ENCODE data around the gene TMPRSS6. TPM values are rescaled to one million over a fixed set of nuclear protein-coding genes. Genes with fewer than 3 reads are reported as not detected.

Gene TMPRSS6
- total RNA-seq, 4 donors from 2014 or later = 0.16 to 4.9 (median 0.41) TPM; not detected in 1

- DNase-seq = no peak
- Histone ChIP-seq H3K27me3 (peaks cover 13% of the 10 kb centered on the region), H3K9me3 (no peaks in the 10 kb centered on the region), H3K36me3 (no peaks in the 10 kb centered on the region), H3K4me3 (no peak overlapping the region), H3K4me1 (no peaks in the 10 kb centered on the region), H3K27ac (no peak overlapping the region)
- WGBS, 2 donors (ENCODE audit: low coverage in 1 of 2) = 51 to 72% methylated on average over 2 to 5 of the region's 6 CpGs
- intact Hi-C loops (cut with DNase I; ENCODE audit: low total_unique reads) = no loop called here
- no peak for TF ChIP-seq EP300 (IDR thresholded peaks at IDR 0.05; ENCODE audit: low read depth)
- TF ChIP-seq POLR2A (IDR thresholded peaks at IDR 0.05) = no peak
- no peak for TF ChIP-seq CTCF (IDR thresholded peaks at IDR 0.05)
- no peak for TF ChIP-seq POLR2AphosphoS5 (IDR thresholded peaks at IDR 0.05)
- in situ Hi-C loops (cut with MboI; ENCODE audit: low pct_ligation_motif_present in 1 of 4, low pct_unique_long_range_greater_than_20kb in 1 of 4, low sequenced_read_pairs in 3 of 4) = no loop called here
Observed at GRCh38 chr22:37092997-37093396, 16.5 kb downstream of the TMPRSS6 start.

GRCh38 chr22:37091994-37092393 lies 17.5 kb downstream of the TMPRSS6 start:
- no peaks in the 10 kb centered on the region for H3K9me3 ChIP-seq
- no peaks in the 10 kb centered on the region for H3K36me3 ChIP-seq
- no peak for DNase-seq
- no peaks in the 10 kb centered on the region for H3K4me1 ChIP-seq
- no peak overlapping the region for H3K27ac ChIP-seq
- intact Hi-C loops (cut with DNase I; ENCODE audit: low total_unique reads) (no loop called here), in situ Hi-C loops (cut with MboI; ENCODE audit: low pct_ligation_motif_present in 1 of 4, low pct_unique_long_range_greater_than_20kb in 1 of 4, low sequenced_read_pairs in 3 of 4) (no loop called here)
- H3K4me3 ChIP-seq = no peak overlapping the region
- TF ChIP-seq POLR2AphosphoS5 (IDR thresholded peaks at IDR 0.05) (no peak), EP300 (IDR thresholded peaks at IDR 0.05; ENCODE audit: low read depth) (no peak), POLR2A (IDR thresholded peaks at IDR 0.05) (no peak), CTCF (IDR thresholded peaks at IDR 0.05) (no peak)
- WGBS, 2 donors (ENCODE audit: low coverage in 1 of 2) = 65 to 100% methylated on average over 2 to 7 of the region's 7 CpGs
- H3K27me3 ChIP-seq = peaks cover 20% of the 10 kb centered on the region

GRCh38 chr22:37090920-37091695 lies 18.4 kb downstream of the TMPRSS6 start:
- TF ChIP-seq POLR2AphosphoS5 (IDR thresholded peaks at IDR 0.05) (no peak), POLR2A (IDR thresholded peaks at IDR 0.05) (no peak), EP300 (IDR thresholded peaks at IDR 0.05; ENCODE audit: low read depth) (no peak), CTCF (IDR thresholded peaks at IDR 0.05) (no peak)
- no peak for DNase-seq
- intact Hi-C loops (cut with DNase I; ENCODE audit: low total_unique reads) = no loop called here
- peaks cover 21% of the 10 kb centered on the region for H3K27me3 ChIP-seq
- H3K4me3 ChIP-seq = no peak overlapping the region
- H3K27ac ChIP-seq = no peak overlapping the region
- H3K4me1 ChIP-seq = no peaks in the 10 kb centered on the region
- in situ Hi-C loops (cut with MboI; ENCODE audit: low pct_ligation_motif_present in 1 of 4, low pct_unique_long_range_greater_than_20kb in 1 of 4, low sequenced_read_pairs in 3 of 4) = no loop called here
- no peaks in the 10 kb centered on the region for H3K36me3 ChIP-seq
- 69 to 83% methylated on average over 3 to 9 of the region's 9 CpGs for WGBS, 2 donors (ENCODE audit: low coverage in 1 of 2)
- no peaks in the 10 kb centered on the region for H3K9me3 ChIP-seq

GRCh38 chr22:37089434-37089833 lies 20.1 kb downstream of the TMPRSS6 start:
- Histone ChIP-seq H3K36me3 (no peaks in the 10 kb centered on the region), H3K27ac (no peak overlapping the region), H3K4me1 (no peaks in the 10 kb centered on the region), H3K9me3 (no peaks in the 10 kb centered on the region), H3K27me3 (peaks cover 26% of the 10 kb centered on the region), H3K4me3 (no peak overlapping the region)
- in situ Hi-C loops (cut with MboI; ENCODE audit: low pct_ligation_motif_present in 1 of 4, low pct_unique_long_range_greater_than_20kb in 1 of 4, low sequenced_read_pairs in 3 of 4) (no loop called here), intact Hi-C loops (cut with DNase I; ENCODE audit: low total_unique reads) (no loop called here)
- no peak for DNase-seq
- 55% methylated on average over 12 of the region's 12 CpGs; no CpG with 5 or more reads in 1 of the 2 donors for WGBS, 2 donors (ENCODE audit: low coverage in 1 of 2)
- TF ChIP-seq CTCF (IDR thresholded peaks at IDR 0.05) = no peak
- TF ChIP-seq POLR2AphosphoS5 (IDR thresholded peaks at IDR 0.05) = no peak
- TF ChIP-seq POLR2A (IDR thresholded peaks at IDR 0.05) = no peak
- TF ChIP-seq EP300 (IDR thresholded peaks at IDR 0.05; ENCODE audit: low read depth) = no peak

Data from transverse colon (tissue), 4 donors.